Small intestine (tissue), 7 donors: ENCODE measurements around the gene BPNT1. TPM values are rescaled to one million over a fixed set of nuclear protein-coding genes. Genes with fewer than 3 reads are reported as not detected.
A peak's percentile ranks its signal among the peaks of the same experiment; 100 is the strongest.
"Not testable (repeated sequence)": the region's sequence is repeated elsewhere in the genome, so short reads cannot be mapped to it uniquely, and the experiment has no call there.

ENCODE experiments used
- DNase-seq, 2 donors: peaks; one replicate each; pipeline versions ENCODE4 v3.0.0 to v3.0.0-alpha.2; 2013
- FAIRE-seq: peaks from 2 replicates; lab custom pipeline; 2012; peaks lifted over from hg19 to GRCh38; lab: Jason Lieb, UNC
- H3K27ac ChIP-seq, 3 donors: one replicate each; pipeline ENCODE4 v1.5.1; 2013; ENCODE audit warnings: low read length in 2 of 3, mild to moderate bottlenecking in 2 of 3, control low read depth in 1 of 3, inconsistent platforms in 1 of 3, low read depth in 1 of 3, moderate library complexity in 1 of 3
- H3K27me3 ChIP-seq, 3 donors: one replicate each; pipeline ENCODE4 v1.6.1; 2013; ENCODE audit warnings: low read length in 3 of 3, inconsistent platforms in 1 of 3; ENCODE audit not compliant: control insufficient read depth in 3 of 3, insufficient read depth in 3 of 3
- H3K36me3 ChIP-seq, 3 donors: one replicate each; pipeline ENCODE4 v1.6.1; 2013; ENCODE audit warnings: low read length in 3 of 3, inconsistent platforms in 1 of 3, low read depth in 1 of 3, mild to moderate bottlenecking in 1 of 3, moderate library complexity in 1 of 3; ENCODE audit not compliant: control insufficient read depth in 3 of 3, insufficient read depth in 2 of 3
- H3K4me1 ChIP-seq, 3 donors: one replicate each; pipeline ENCODE4 v1.6.1; 2013; ENCODE audit warnings: low read length in 2 of 3, inconsistent platforms in 1 of 3, low read depth in 1 of 3, mild to moderate bottlenecking in 1 of 3, moderate library complexity in 1 of 3; ENCODE audit not compliant: control insufficient read depth in 3 of 3, insufficient read depth in 2 of 3
- H3K4me3 ChIP-seq, 3 donors: one replicate each; pipeline ENCODE4 v1.5.1; 2013; ENCODE audit warnings: low read length in 3 of 3, control low read depth in 1 of 3, inconsistent platforms in 1 of 3, low read depth in 1 of 3, mild to moderate bottlenecking in 1 of 3, moderate library complexity in 1 of 3
- H3K9me3 ChIP-seq, 2 donors: one replicate each; pipeline ENCODE4 v1.6.1; 2013; ENCODE audit warnings: low read depth in 1 of 2, low read length in 1 of 2; ENCODE audit not compliant: control insufficient read depth in 2 of 2, insufficient read depth in 1 of 2
- WGBS, 3 donors: extraction: QIAGEN DNeasy Blood & Tissue Kit; methylation state at CpG; one replicate each; pipeline ENCODE4 v1.1.7; 2013; 5-methylcytosine and 5-hydroxymethylcytosine counted together
- polyA plus RNA-seq, 4 donors: library from polyadenylated mRNA; stranded (reverse) in 3 of 4; unstranded in 1 of 4; fragments of 200-250 nt in 3 of 4; fragments of 120-200 nt in 1 of 4; gene quantifications; one replicate each; pipeline versions ENCODE4 v1.2.1 to v1.2.3, GENCODE V29; 2013
- donor health status: healthy with polysubstance abuse.
- donor health status: control.
- donor health status: control.
- donor health status: Bipolar disorder and iron deficiency.
- donor health status: healthy.

Gene BPNT1
- polyA plus RNA-seq, 4 donors, result 40.9 to 90.1 (median 64.7) TPM

DNA sequence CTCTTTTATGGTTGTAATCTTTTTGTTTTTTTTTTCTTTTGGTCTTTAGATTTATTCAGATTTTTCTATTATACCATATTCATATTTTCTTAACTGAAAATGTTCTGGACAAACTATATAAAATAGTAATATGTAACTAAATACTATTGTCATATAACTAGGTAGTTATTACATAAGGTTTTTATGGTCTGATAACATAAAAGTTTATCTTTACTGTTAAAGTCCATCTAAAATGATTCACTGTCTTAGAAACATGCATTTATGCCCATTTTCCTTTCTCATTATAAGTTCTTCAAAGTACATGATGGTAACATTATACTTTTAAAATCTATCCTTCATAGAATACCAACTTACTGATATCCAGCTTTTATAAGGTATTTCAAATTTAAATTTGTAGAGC is 33.5 kb upstream of the BPNT1 start:
- H3K4me1 ChIP-seq, result peaks cover 0 to 29% (median 0%) of the 10 kb centered on the region in 3 donors
- H3K27ac ChIP-seq, result peak overlapping the region in 1 of 3 donors; percentile 99
- no peak overlapping the region for H3K4me3 ChIP-seq
- peaks cover 0 to 12% (median 3%) of the 10 kb centered on the region in 3 donors for H3K36me3 ChIP-seq
- DNase-seq, result peak; percentile 45 to 62
- no peaks in the 10 kb centered on the region for H3K27me3 ChIP-seq
- no peaks in the 10 kb centered on the region for H3K9me3 ChIP-seq
- FAIRE-seq, result peak; percentile 97

DNA sequence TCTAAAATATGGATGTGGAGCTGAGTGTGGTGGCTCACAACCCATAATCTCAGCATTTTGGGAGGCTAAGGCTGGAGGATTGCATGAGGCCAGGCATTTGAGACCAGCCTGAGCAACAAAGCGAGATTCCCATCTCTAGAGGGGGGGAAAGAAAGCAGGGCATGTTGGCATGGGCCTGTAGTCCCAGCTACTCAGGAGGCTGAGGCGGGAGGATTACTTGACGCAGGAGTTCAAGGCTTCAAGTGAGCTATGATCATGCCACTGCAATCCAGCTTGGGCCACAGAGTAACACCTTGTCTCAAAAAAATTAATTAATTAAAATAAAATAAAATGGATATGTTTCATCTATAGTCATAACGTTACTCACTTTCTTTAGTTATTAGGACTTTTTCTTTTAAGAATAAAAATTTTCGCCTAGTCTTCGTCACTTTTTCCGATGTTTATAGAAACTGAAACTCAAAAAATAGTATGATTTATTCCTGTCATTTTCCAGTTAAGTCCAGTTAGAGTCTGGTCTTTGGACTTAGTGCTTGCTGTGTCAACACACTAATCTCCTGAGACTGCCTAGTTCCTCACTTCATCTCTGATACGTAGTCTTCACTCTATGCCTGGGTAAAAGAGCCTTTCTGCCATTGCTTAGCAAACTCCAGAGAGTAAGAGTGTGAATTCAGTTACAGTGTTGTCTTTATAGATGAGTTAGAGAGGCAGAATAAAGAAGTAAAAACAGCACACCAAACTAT is 32.4 kb upstream of the BPNT1 start:
- FAIRE-seq, result peak; percentile 44
- Histone ChIP-seq H3K36me3 (peaks cover 0 to 10% (median 2%) of the 10 kb centered on the region in 3 donors), H3K4me3 (peak overlapping the region in 1 of 3 donors; percentile 21), H3K27ac (peak overlapping the region; percentile 83 to 99 (median 97)), H3K9me3 (no peaks in the 10 kb centered on the region), H3K27me3 (no peaks in the 10 kb centered on the region), H3K4me1 (peaks cover 0 to 29% (median 0%) of the 10 kb centered on the region in 3 donors)
- 22 to 61% (median 39%) methylated on average over 8 of the region's 8 CpGs for WGBS, 3 donors
- DNase-seq, result peak; percentile 91 to 96

DNA sequence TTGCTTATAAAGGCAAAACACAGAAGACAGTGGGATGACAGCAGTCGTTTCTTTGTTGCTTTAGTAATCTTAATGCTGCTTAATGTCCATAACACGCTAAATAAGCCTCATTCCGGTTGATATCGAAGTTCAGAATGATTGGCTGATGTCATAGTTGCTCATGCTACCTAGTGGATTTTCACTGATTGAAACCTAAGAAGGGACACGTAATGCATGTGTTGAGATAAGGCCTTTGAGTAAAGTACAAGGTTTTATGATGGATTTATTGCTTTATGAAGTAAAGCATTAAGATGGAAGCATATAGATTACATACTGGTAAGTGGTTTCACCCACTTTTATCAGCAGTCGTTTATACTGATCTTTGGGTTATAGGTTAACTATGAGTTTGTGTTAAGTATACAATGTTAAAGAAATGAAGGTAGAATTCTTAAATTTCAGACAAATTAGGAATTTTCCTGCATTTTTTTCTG is 29.5 kb upstream of the BPNT1 start:
- Histone ChIP-seq H3K4me3 (no peak overlapping the region), H3K27ac (peak overlapping the region in 1 of 3 donors; percentile 99), H3K4me1 (peaks cover 0 to 22% (median 0%) of the 10 kb centered on the region in 3 donors), H3K36me3 (peaks cover 4 to 18% (median 6%) of the 10 kb centered on the region in 3 donors), H3K27me3 (no peaks in the 10 kb centered on the region), H3K9me3 (no peaks in the 10 kb centered on the region)
- peak; percentile 93 to 98 for DNase-seq
- peak; percentile 92 for FAIRE-seq
- WGBS, 3 donors, result 14 to 63% (median 39%) methylated on average over 6 of the region's 6 CpGs

DNA sequence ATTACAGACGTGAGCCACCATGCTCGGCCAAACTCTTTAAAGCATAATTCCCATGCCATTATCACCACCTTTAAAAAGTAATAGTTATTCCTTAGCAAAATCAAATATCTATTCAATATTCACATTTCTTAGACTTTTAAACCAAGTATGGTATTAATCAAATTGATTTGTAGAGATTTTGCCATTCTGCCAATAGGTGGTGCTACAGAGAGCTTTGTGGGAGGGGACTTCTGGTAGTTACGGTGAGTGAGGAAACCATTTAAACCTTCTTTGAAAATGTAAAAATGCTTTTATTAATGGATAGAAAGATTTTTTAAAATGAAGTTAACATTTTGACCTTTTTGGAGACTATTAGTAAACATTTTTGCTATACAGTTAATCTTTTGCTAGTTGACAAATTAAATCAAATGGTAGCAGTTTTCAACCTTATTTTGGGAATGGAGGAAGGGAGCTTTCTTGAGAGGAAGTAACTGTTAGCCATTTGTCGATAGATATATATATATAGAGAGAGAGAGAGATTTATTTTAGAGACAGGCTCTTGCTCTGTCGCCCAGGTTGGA is 23.6 kb upstream of the BPNT1 start:
- Histone ChIP-seq H3K36me3 (peaks cover 6 to 31% (median 11%) of the 10 kb centered on the region in 3 donors), H3K27ac (peak overlapping the region in 1 of 3 donors; percentile 13), H3K27me3 (no peaks in the 10 kb centered on the region), H3K4me1 (no peaks in the 10 kb centered on the region), H3K9me3 (no peaks in the 10 kb centered on the region), H3K4me3 (no peak overlapping the region)
- peak; percentile 59 to 65 for DNase-seq
- FAIRE-seq, result peak; percentile 30
- 64 to 77% (median 70%) methylated on average over 5 of the region's 5 CpGs for WGBS, 3 donors

DNA sequence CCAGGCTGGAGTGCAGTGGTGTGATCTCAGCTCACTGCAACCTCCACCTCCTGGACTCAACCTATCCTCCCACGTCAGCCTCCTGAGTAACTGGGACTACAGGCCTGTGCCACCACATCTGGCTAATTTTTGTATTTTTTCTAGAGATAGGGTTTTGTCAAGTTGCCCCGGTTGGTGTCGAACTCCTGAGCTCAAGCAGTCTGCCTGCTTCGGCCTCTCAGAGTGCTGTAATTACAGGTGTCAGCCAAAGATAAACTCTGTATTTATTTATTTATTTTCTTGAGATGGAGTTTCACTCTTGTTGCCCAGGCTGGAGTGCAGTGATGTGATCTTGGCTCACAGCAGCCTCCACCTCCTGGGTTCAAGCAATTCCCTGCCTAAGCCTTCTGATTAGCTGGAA is 23.0 kb upstream of the BPNT1 start:
- FAIRE-seq, DNase-seq, H3K4me1 ChIP-seq, H3K27ac ChIP-seq, H3K9me3 ChIP-seq, H3K27me3 ChIP-seq, H3K4me3 ChIP-seq: not testable (repeated sequence)
- 94 to 97% (median 94%) methylated on average over 4 of the region's 4 CpGs for WGBS, 3 donors
- H3K36me3 ChIP-seq, result peaks cover 8 to 34% (median 11%) of the 10 kb centered on the region in 3 donors

DNA sequence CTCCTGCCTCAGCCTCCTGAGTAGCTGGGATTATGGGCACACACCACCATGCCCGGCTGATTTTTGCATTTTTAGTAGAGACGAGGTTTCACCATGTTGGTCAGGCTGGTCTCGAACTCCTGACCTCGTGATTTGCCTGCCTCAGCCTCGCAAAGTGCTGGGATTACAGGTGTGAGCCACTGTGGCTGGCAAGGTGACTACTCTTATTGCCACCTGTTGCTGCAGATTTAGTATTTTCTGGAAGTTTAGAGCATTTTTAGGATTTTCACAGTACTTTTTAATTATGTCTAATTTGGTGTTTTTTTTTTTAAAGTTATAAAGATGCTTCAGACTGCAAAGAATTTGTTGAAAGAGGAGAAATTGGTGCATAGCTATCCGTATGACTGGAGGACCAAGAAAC is 20.9 kb upstream of the BPNT1 start:
- H3K4me3 ChIP-seq, FAIRE-seq, H3K27ac ChIP-seq, H3K9me3 ChIP-seq, DNase-seq, H3K27me3 ChIP-seq, H3K4me1 ChIP-seq: not testable (repeated sequence)
- 93 to 97% (median 96%) methylated on average over 6 of the region's 6 CpGs for WGBS, 3 donors
- peaks cover 5 to 32% (median 7%) of the 10 kb centered on the region in 3 donors for H3K36me3 ChIP-seq

DNA sequence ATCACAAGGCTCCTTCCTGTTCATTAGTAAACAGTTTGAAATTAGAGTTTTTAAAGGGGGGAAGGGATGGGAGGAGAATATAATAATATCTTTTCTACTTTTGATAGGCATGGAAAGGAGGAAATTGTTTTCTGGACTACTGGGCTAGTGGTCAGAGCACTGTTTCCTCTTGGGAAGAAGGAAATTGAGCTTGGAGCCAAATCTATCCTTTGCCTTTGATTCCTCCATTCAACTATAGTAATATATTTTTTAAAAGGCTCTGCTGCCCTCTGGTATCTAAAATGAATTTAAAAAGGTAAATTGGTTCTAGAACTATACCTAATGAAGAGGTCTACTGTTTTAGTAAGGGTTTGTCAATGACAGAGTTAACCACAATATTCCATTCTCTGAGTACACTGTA is 10.2 kb upstream of the BPNT1 start:
- Histone ChIP-seq H3K4me3 (no peak overlapping the region), H3K36me3 (peaks cover 0 to 42% (median 3%) of the 10 kb centered on the region in 3 donors), H3K27me3 (no peaks in the 10 kb centered on the region), H3K4me1 (peaks cover 3 to 7% (median 4%) of the 10 kb centered on the region in 3 donors), H3K27ac (no peak overlapping the region), H3K9me3 (no peaks in the 10 kb centered on the region)
- FAIRE-seq, result no peak
- no peak for DNase-seq

DNA sequence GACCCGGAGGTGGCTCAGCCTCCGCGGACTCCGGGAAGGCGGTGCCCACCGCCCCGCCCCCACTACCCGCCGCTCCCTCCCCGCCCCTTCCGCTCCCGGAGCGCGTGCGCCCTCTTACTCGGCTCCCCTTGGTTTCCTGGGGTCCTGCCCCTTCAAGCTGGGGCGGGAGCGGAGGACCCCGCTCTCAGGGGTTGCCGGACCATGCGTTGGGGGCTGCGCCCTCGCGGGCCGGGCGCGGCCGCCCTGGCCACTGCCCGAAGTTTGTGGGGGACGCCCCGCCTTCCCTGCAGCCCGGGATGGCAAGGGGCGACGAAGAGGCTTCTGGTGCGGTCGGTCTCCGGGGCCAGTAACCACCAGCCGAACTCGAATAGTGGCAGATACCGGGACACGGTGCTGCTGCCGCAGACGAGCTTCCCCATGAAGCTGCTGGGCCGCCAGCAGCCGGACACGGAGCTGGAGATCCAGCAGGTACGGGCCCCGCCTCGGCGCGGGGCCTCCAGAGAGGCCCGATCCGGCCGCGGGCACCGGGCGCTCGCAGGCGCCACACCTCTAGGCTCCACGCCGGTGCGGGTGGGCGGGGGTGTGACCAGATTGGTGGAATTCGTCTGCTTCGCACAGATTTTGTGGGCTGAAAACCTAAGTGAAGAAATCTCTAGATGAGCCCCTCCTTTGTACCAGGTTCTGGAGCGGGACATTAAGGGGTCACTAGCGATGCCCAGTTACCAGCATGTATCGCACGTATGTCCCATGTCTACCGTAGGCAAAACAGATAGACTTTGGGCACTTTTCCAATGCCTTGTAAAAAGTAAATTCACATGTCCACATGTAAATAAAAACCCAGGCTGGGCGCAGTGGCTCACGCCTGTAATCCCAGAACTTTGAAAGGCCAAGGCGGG is 4.7 kb upstream of the BPNT1 start, which contains the start of gene IARS2:
Gene IARS2, plus strand, starts transcription at position 117 of the 896 bp plus-strand sequence. Its CDS starts 85 bp downstream, at position 202.
- Histone ChIP-seq H3K4me1 (peaks cover 4 to 11% (median 5%) of the 10 kb centered on the region in 3 donors), H3K27me3 (no peaks in the 10 kb centered on the region), H3K4me3 (peak within 1 kb of the TSS; percentile 75 to 92 (median 81)), H3K27ac (peak within 1 kb of the TSS in 2 of 3 donors; percentile 66 to 94), H3K9me3 (no peaks in the 10 kb centered on the region), H3K36me3 (peaks cover 0 to 20% (median 0%) of the 10 kb centered on the region in 3 donors)
- WGBS, 3 donors, result 1 to 2% (median 1%) methylated on average over 42 to 73 of the region's 73 CpGs
- FAIRE-seq (no peak), DNase-seq (peak; percentile 89 to 93)
